ENCODE data around the gene LRRC10B.
"Not testable (repeated sequence)": the region's sequence is repeated elsewhere in the genome, so short reads cannot be mapped to it uniquely, and the experiment has no call there.

DNA sequence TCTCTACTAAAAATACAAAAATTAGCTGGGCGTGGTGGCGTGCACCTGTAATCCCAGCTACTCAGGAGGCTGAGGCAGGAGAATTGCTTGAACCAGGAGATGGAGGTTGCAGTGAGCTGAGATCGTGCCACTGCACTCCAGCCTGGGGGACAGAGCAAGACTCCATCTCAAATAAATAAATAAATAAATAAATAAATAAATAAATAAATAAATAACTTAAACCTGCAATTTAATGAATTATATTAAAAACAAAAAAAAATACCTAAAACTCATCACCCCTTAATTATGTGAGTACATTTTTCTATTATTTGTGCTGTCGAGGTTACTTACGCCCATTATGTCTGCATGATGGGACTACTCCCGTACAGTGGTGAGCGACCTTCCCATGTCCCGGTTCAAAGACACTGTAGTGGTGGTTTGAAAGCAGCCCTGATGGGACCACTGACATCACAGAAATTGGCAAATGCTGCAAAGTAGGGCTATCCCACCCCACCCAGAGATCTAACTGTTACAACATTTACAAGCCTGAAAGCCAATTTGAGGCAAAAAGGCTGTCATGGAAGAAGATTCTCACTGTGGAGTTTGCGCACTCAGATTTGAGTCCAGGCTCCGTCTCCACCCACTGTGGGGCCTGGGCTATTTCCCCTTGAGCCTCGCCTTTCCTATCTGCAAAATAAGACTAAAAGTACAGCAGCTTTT is 29.0 kb upstream of the LRRC10B start:
- TF ChIP-seq, protein P1, sequence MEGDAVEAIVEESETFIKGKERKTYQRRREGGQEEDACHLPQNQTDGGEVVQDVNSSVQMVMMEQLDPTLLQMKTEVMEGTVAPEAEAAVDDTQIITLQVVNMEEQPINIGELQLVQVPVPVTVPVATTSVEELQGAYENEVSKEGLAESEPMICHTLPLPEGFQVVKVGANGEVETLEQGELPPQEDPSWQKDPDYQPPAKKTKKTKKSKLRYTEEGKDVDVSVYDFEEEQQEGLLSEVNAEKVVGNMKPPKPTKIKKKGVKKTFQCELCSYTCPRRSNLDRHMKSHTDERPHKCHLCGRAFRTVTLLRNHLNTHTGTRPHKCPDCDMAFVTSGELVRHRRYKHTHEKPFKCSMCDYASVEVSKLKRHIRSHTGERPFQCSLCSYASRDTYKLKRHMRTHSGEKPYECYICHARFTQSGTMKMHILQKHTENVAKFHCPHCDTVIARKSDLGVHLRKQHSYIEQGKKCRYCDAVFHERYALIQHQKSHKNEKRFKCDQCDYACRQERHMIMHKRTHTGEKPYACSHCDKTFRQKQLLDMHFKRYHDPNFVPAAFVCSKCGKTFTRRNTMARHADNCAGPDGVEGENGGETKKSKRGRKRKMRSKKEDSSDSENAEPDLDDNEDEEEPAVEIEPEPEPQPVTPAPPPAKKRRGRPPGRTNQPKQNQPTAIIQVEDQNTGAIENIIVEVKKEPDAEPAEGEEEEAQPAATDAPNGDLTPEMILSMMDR (IDR thresholded peaks at IDR 0.05), result not testable (repeated sequence)
- not testable (repeated sequence) for TF ChIP-seq POLR2A (IDR thresholded peaks at IDR 0.05)
